Esophagus squamous epithelium (tissue), 4 donors: ENCODE data around the gene PRR33.

Source experiments
- CTCF ChIP-seq, 6 experiments: fragments of 450-650 bp in 4 of 6; fragments of 200-600 bp in 2 of 6; sonication (generic) in 2 of 6; IDR thresholded peaks; one replicate each; pipeline ENCODE4 v1.5.1; 2016 to 2019; ENCODE audit warnings: antibody characterized with exemption in 6 of 6, mild to moderate bottlenecking in 4 of 6, moderate library complexity in 4 of 6
- POLR2A ChIP-seq, 4 donors: fragments of 450-650 bp; IDR thresholded peaks; one replicate each; pipeline ENCODE4 v1.6.1; 2017; ENCODE audit warnings: antibody characterized with exemption in 4 of 4, mild to moderate bottlenecking in 4 of 4, moderate library complexity in 3 of 4

DNA sequence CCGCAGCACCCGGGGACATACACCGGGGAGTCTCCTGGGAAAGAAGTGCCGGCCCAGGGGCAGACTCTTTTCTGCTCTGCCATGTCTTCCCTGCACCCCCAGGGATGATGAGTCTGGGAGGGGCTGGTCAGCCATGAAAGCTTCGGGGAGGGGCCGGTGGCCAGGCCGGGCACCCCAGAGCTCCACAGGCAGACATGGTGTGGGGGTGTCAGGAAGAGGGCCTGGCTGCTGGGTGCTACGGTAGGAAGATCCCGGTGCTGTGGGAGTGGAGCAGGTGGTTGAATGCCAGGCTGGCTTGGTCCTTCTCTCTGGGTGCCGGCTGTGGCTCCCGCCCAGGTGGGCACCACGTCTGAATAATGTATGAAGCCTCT, 21.4 kb downstream of the PRR33 start:
- TF ChIP-seq CTCF (IDR thresholded peaks at IDR 0.05) = no peak
- TF ChIP-seq POLR2A (IDR thresholded peaks at IDR 0.05) = no peak
